Ovary (tissue), 3 donors: ENCODE data around the gene BMF.

Experiments used
- CTCF ChIP-seq, 3 donors: fragments of 450-650 bp in 2 of 3; fragments of 200-600 bp in 1 of 3; IDR thresholded peaks; one replicate each; pipeline versions ENCODE4 v1.5.1 to v1.8.0; 2016 to 2022; ENCODE audit warnings: antibody characterized with exemption in 3 of 3, mild to moderate bottlenecking in 1 of 3
- EP300 ChIP-seq: sonication (generic); formaldehyde crosslinking; IDR thresholded peaks from one replicate; pipeline ENCODE4 v1.6.1; 2017; ENCODE audit warnings: antibody characterized with exemption
- POLR2A ChIP-seq: fragments of 450-650 bp; IDR thresholded peaks from one replicate; pipeline ENCODE4 v1.6.1; 2017; ENCODE audit warnings: antibody characterized with exemption, mild to moderate bottlenecking, moderate library complexity
- donor health status: DM: no; HTN: no; CAD: no.

GRCh38 chr15:40045572-40046217, 63.0 kb downstream of the BMF start:
- no peak for TF ChIP-seq CTCF (IDR thresholded peaks at IDR 0.05)
- no peak for TF ChIP-seq POLR2A
- no peak for TF ChIP-seq EP300
